AG10803 (cell line): ENCODE data around the gene BCAN.
"Not testable (repeated sequence)": the region's sequence is repeated elsewhere in the genome, so short reads cannot be mapped to it uniquely, and the experiment has no call there.

Experiments
- DNase-seq: peaks from one replicate; pipeline ENCODE4 v3.0.0; 2010; ENCODE audit warnings: low read depth
- H3K4me3 ChIP-seq: 2 replicates; pipeline ENCODE4 v1.5.1; 2011; ENCODE audit warnings: mild to moderate bottlenecking, low read length, control low read depth
- CTCF ChIP-seq: conservative IDR thresholded peaks from 2 replicates; pipeline ENCODE4 v1.5.1; 2011; ENCODE audit warnings: mild to moderate bottlenecking, low read length, control low read depth, inconsistent platforms

Gene BCAN

DNA sequence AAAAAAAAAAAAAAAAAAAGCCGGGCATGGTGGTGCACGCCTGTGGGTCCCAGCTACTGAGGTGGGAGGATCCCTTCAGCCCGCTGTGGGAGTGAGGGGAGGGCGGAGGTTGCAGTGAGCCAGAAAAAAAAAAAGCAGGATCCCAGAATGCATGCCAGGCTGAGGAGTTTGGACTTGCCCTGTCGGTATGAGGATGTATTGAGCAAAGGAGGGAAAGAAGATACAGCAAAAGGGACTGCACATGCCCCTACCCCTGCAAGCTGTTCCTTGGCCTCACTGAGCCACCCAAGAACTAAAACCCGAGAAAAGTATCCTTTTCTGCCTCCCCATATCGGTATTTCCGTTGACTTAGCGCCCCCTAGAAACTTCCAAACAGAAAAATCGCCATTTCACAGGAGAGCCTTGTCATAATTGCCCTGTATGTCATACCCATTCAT lies 39.3 kb upstream of the BCAN start:
- peak; percentile 38 for TF ChIP-seq CTCF
- no peak overlapping the region for H3K4me3 ChIP-seq
- DNase-seq, result no peak

GRCh38 chr1:156607344-156607743 lies 34.6 kb upstream of the BCAN start:
- not testable (repeated sequence) for DNase-seq, H3K4me3 ChIP-seq

GRCh38 chr1:156608036-156608674 lies 33.8 kb upstream of the BCAN start:
- no peak overlapping the region for H3K4me3 ChIP-seq
- peak; percentile 76 for DNase-seq
- TF ChIP-seq CTCF, result peak; percentile 93

DNA sequence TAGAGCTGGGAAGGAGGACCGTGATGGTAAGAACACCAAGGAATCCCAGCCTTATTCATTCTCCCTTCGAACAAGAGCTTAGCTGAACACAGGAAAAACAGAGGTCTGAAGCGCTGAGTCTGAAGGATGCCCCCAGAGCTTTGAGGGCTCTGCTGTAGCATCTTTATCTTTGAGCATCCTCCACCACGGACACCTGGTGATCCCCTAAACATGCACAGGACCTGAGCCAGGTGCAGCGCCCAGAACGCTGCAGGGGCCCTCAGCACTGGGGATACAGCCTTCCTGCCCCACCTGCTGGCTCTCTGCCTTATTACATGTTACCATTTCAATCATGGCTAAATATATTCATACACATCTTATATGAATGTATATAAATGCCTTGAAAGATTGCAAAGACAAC lies 32.9 kb upstream of the BCAN start:
- no peak for DNase-seq
- peak; percentile 51 for TF ChIP-seq CTCF
- H3K4me3 ChIP-seq, result no peak overlapping the region

DNA sequence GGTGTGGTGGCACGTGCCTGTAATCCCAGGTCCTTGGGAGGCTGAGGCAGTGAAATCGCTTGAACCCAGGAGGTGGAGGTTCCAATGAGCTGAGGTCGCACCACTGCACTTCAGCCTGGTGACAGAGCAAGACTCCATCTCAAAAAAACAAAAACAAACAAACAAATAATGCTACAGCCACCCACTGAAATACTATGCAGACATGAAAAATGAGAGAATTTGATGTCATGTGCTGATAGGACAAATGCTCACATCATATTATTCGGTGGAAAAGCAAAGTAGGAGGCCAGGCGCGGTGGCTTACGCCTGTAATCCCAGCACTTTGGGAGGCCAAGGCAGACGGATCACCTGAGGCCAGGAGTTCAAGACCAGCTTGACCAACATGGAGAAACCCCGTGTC lies 31.8 kb upstream of the BCAN start:
- DNase-seq, H3K4me3 ChIP-seq: not testable (repeated sequence)

DNA sequence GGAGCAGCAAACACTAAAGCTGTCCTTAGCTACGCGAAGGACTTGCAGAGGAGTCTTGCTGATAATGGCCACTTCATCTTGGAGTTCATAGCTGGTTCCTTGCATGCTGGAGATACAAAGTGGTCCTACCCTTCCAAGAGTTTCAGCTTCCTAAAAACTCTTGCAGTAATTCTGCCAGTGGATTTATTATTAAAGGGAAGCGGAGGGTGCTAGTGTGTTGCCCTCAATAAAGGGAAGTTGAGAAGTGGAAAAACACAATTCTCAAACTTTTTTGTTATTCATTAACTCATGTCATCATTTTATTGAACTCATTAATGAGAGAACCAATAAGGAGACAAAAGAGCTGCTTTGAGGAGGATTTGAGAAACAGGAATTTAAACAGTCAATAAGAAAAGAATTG lies 29.3 kb upstream of the BCAN start:
- no peak for DNase-seq
- H3K4me3 ChIP-seq, result no peak overlapping the region

DNA sequence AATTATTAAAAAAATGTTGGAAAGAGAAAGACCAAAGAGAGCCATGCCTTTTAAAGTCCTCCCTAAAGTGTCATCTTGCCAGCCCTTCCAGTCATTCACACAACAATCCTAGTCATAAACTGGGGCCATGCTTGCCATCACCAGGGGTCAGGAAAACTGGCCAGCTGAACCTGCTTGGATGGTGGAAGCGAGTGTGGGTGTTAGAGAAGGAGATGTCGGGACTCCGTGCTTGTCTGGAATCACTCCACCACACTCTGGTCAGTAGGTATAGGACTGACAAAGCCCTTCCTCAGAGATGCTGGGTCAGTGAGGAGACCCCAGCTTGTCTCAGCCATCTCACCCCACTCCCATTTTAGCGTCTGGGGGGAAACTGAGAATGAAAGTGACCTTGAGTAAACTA lies 26.0 kb upstream of the BCAN start:
- no peak overlapping the region for H3K4me3 ChIP-seq
- TF ChIP-seq CTCF, result no peak
- no peak for DNase-seq

More for the DNA sequence above, 29.3 kb upstream of the BCAN start:
- no peak for TF ChIP-seq CTCF

- H3K4me3 ChIP-seq, result no peak overlapping the region
- DNase-seq, result no peak
Observed at GRCh38 chr1:156616463-156616862, 25.5 kb upstream of the BCAN start.

More at GRCh38 chr1:156616463-156616862, 25.5 kb upstream of the BCAN start:
- 0 out of 2 replicates have a peak, but pooled peaks have one; percentile 9 for TF ChIP-seq CTCF
